22Rv1 (cell line): ENCODE results near the gene TULP1.

ENCODE experiments used
- ZFX ChIP-seq: fragments of 450-650 bp; IDR thresholded peaks from 2 replicates; pipeline ENCODE4 v1.6.1; 2017; ENCODE audit warnings: antibody characterized with exemption, borderline replicate concordance
- TF ChIP-seq, protein P1 (sequence below): fragments of 450-650 bp; IDR thresholded peaks from 2 replicates; pipeline ENCODE4 v1.5.1; 2017; ENCODE audit warnings: mild to moderate bottlenecking

DNA sequence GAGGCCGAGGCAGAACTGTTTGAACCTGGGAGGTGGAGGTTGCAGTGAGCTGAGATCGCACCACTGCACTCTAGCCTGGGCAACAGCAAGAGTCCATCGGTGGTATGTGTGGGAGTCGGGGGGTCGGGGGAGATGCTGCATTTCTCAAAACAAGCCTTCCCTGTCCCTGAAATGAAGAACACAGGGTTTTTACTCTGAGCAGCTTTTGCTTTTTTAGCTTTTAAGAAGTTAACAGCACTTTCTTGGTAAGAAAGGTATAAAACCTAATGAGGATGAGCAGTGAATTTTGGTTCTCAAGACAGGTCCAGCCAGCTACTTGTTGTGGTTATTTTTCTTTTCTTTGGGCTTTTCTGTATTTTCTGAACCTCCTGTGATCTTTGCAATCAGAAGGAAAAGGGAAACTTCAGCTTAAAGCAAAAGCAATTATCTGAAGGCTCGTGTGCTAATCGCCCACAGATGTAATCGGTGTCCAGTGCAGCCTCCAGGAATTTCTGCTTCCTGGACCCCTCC is 40.8 kb downstream of the TULP1 start:
- TF ChIP-seq, protein P1, sequence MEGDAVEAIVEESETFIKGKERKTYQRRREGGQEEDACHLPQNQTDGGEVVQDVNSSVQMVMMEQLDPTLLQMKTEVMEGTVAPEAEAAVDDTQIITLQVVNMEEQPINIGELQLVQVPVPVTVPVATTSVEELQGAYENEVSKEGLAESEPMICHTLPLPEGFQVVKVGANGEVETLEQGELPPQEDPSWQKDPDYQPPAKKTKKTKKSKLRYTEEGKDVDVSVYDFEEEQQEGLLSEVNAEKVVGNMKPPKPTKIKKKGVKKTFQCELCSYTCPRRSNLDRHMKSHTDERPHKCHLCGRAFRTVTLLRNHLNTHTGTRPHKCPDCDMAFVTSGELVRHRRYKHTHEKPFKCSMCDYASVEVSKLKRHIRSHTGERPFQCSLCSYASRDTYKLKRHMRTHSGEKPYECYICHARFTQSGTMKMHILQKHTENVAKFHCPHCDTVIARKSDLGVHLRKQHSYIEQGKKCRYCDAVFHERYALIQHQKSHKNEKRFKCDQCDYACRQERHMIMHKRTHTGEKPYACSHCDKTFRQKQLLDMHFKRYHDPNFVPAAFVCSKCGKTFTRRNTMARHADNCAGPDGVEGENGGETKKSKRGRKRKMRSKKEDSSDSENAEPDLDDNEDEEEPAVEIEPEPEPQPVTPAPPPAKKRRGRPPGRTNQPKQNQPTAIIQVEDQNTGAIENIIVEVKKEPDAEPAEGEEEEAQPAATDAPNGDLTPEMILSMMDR, result no peak
- no peak for TF ChIP-seq ZFX
